Limb (tissue), 2 donors: ENCODE measurements around the gene LIMK1.

Source experiments
- DNase-seq, 2 donors: peaks; one replicate each; pipeline ENCODE4 v3.0.0-alpha.2; 2016; ENCODE audit errors: extremely low spot score in 2 of 2

Gene LIMK1

GRCh38 chr7:74083928-74084721 lies 521 bp downstream of the LIMK1 start:
- peak in 1 of 2 donors; percentile 79 for DNase-seq

- no peak for DNase-seq
Observed at GRCh38 chr7:74084722-74085578, 1.3 kb downstream of the LIMK1 start.

DNA sequence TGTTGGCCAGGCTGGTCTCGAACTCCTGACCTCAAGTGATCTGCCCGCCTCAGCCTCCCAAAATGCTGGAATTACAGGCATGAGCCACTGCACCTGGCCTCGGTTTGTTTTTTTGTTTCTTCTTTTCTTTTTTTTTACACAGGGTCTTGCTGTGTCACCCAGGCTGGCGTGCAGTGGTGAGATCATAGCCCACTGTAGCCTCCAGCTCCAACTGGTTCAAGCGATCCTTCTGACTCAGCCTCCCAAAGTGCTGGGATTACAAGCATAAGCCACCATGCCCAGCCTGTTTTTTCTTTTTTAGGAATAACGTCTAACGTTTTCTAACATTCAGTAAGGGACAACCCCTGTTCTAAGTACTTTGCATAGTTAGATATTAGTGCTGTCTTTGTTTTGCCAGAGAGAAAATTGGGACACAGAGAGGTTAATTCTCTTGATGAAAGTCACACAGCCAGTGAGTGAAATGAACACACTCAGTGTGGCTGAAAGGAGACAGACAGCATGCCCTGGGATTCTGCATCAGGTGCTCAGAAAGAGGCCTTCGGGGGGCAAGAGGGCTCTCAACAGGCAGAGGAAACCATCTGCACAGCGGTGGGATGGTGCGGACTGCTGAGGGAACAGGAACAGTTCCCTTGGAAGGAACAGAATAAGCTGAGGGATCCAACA lies 4.3 kb downstream of the LIMK1 start:
- no peak for DNase-seq

DNA sequence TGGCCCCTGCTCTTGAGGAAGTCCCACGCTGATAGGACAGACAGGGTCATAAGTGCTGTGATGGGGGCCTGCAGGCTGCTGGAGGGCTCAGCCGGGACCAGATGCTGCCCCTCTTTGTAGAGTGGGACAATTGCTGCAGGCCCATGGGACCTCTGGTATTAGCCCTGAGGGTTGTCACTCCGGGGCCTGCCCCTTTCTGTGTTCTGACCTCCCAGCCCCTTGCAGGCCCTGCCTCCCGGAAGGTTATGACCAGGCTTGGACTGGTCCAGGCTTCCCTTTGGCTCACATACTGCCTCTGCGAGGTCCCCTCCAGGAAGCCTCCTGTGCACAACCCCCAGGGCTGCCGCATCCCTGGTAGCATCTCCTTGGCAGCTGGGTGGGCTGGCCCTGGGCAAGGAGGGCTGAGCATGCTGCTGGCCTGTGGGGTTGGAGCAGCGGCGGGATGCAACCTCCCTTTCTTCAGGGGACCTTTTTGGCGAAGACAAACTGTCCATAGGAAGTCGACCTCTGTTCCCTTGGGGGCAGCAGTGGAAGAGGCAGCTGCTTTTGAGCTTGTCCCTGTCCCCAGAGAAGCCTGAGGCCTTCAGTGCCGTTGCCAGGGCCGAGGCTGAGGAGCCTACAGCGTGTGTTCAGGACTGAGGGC lies 8.8 kb downstream of the LIMK1 start:
- DNase-seq: no peak

- DNase-seq: no peak
Observed at GRCh38 chr7:74092964-74093471, 9.4 kb downstream of the LIMK1 start.

DNA sequence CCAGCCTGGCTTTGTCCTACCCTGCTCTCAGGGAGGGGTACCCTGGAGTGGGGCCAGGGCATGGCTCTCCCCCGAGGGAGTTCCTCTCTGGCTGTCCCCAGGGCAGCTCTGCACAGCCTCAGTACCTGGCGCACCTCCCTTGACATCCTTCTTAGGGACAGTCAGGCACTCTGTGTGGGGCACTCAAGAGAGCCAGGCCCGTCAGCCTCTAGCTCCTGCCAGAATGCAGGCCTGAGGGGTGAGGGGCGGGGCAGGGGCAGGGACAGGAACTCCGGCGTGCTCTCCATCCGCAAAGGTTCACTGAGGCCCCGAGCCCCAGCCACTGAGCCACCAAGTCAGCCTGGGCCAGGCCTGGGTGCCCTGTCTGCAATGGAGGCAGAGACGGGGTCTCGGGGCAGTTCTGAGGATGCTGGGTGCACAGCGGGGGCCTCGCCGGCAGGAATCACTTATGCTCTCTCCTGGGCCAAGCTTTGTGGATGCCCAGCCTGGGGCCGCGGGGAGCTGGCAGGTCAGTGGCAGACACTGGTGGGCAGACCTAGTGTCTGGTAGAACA lies 10.1 kb downstream of the LIMK1 start:
- no peak for DNase-seq

GRCh38 chr7:74094224-74095101 lies 10.9 kb downstream of the LIMK1 start:
- peak in 1 of 2 donors; percentile 51 for DNase-seq

- DNase-seq: no peak
Observed at GRCh38 chr7:74095135-74095534, 11.5 kb downstream of the LIMK1 start.

DNA sequence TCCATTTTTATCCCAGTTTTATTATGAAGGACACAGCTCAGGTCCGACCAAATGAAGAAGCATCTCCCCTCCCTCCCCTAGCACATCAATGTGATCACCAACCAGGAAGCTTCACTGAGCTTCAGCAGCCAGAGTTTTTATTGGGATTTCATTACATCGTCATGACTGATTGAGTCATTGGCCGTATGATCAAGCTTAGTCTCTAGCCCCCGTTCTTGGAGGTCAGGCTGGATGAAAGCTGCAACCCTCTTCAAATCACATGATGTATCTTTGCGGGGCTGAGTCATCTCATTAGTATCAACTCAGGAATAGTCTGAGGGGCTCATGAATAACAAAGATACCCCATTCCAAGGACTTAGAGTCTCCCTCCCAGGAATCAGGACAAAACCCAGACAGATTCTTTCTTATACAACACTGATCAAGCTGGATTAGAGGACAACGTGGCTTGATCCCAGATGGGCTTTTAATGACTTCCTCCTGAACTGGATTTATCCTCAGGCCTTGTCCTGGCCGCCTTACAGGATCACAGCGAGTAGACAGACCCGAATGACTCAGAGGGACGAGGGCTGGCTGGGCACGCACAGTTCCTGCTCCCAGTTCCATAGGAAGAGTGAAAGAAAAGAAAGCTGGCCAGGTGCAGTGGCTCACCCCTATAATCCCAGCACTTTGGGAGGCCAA lies 14.5 kb downstream of the LIMK1 start:
- no peak for DNase-seq

- no peak for DNase-seq
Observed at GRCh38 chr7:74099031-74099430, 15.4 kb downstream of the LIMK1 start.

GRCh38 chr7:74101061-74101681 lies 17.6 kb downstream of the LIMK1 start:
- peak in 1 of 2 donors; percentile 23 for DNase-seq

DNA sequence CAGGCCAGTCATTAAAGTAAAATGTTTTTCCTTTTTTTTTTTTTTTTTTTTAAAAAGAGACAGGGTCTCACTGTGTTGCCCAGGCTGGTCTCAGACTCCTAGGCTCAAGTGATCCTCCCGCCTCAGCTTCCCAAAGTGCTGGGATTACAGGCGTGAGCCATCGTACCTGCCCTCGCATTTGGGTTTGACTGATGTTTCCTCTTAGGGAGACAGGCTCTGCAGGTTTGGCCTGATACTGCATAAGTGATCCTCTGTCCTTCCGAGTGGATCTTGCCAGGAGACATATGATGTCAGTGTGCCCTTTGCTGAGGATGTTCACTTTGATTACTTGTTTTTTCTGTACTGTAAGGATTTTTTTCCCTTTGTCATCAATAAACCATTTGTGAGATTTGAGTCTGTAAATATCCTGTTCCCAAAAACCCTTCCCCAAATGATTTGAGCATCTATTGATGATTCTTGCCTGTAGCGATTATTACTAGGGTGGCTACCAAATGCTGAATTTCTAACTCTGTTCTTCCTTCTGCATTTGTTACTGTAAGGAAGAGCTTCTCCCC lies 19.7 kb downstream of the LIMK1 start:
- no peak for DNase-seq

DNA sequence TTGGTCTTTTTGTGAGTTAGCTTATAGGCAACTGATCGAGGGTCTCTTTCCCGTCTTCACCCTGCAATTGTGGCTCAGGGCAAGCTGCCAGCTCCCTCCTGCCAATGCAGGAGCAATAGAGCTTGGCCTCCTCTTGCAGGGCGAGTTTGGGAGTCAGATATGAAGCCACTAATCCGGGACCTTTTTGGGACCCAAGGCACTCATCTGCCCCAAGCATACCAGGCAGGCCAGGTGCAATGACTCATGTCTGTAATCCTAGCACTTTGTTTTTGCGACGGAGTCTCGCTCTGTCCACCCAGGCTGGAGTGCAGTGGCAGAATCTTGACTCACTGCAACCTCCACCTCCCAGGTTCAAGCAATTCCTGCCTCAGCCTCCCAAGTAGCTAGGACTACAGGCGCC lies 21.1 kb downstream of the LIMK1 start:
- DNase-seq: no peak

- no peak for DNase-seq
Observed at GRCh38 chr7:74105992-74106391, 22.4 kb downstream of the LIMK1 start.

DNA sequence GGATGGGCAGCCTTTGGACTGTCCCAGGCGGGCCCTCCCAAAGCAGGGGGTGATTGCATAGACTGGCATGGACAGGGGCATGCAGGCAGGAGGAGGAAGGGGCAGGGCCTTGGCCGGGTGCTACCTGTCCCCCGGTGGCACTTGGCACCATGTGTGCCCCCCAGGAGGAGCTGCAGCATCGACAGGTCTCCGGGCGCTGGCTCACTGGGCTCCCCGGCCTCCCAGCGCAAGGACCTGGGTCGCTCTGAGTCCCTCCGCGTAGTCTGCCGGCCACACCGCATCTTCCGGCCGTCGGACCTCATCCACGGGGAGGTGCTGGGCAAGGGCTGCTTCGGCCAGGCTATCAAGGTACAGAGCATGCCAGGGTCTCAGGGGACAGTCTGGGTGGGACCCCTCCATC lies 23.2 kb downstream of the LIMK1 start:
- DNase-seq: no peak

GRCh38 chr7:74115326-74115725 lies 31.7 kb downstream of the LIMK1 start:
- no peak for DNase-seq

DNA sequence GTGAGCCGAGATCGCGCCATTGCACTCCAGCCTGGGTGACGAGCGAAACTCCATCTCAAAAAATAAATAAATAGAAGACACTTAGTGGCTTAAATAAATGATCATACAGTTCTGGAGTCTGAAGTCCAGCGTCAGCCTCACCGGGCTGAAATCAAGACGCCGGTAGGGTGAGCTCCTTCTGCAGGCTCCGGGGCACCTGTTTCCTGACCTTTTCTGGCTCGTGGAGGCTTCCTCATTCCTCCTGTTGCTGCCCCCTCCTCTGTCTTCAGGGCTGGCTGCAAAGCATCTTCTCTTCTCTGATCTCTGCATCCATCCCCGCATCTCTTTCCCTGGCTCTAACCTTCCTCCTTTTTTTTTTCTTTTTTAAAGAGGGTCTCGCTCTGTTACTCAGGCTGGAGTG lies 32.8 kb downstream of the LIMK1 start:
- DNase-seq: no peak

DNA sequence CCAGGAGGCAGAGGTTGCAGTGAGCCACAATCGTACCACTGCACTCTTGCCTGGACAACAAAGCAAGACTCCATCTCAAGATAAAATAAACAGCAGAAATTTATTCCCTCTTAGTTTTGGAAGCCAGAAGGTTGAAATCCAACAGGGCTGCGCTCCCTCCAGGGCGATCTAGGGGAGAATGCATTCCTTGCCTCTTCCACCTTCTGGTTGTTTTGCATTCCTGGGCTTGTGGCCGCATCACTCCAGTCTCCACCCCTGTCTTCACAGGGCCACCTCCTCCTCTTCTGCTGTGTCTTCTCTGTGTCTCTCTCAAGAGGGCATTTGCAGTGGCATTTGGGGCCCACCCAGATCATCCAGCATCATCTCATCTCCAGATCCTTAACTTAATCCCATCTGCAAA lies 36.2 kb downstream of the LIMK1 start:
- no peak for DNase-seq
